Liver (tissue), 9 donors: Measurements from ENCODE around the gene HTR4. TPM values are rescaled to one million over a fixed set of nuclear protein-coding genes. Genes with fewer than 3 reads are reported as not detected.

Experiments used
- DNase-seq: peaks from one replicate; pipeline ENCODE4 v3.0.0-alpha.2; 2017; ENCODE audit warnings: low spot score
- H3K27ac ChIP-seq, 2 donors: one replicate each; pipeline ENCODE4 v1.7.0; 2013; ENCODE audit warnings: inconsistent platforms in 2 of 2, low read length in 2 of 2, control low read depth in 1 of 2, low read depth in 1 of 2, mild to moderate bottlenecking in 1 of 2
- H3K27me3 ChIP-seq, 4 donors: one replicate each; pipeline versions ENCODE4 v1.6.1 to v1.7.0; 2013; ENCODE audit warnings: low read length in 3 of 4, inconsistent platforms in 1 of 4, mild to moderate bottlenecking in 1 of 4, moderate library complexity in 1 of 4; ENCODE audit not compliant: control insufficient read depth in 4 of 4, insufficient read depth in 4 of 4
- H3K36me3 ChIP-seq, 4 donors: one replicate each; pipeline versions ENCODE4 v1.6.1 to v1.7.0; 2013; ENCODE audit warnings: low read length in 3 of 4, mild to moderate bottlenecking in 3 of 4, low read depth in 1 of 4, moderate library complexity in 1 of 4; ENCODE audit not compliant: control insufficient read depth in 4 of 4, insufficient read depth in 3 of 4
- H3K4me1 ChIP-seq, 4 donors: one replicate each; pipeline versions ENCODE4 v1.6.1 to v1.7.0; 2013; ENCODE audit warnings: low read length in 3 of 4, mild to moderate bottlenecking in 3 of 4, moderate library complexity in 1 of 4; ENCODE audit not compliant: control insufficient read depth in 4 of 4, insufficient read depth in 4 of 4
- H3K4me3 ChIP-seq, 3 donors: one replicate each; pipeline versions ENCODE4 v1.6.1 to v1.7.0; 2013; ENCODE audit warnings: low read length in 3 of 3, control low read depth in 1 of 3, low read depth in 1 of 3, mild to moderate bottlenecking in 1 of 3
- H3K9ac ChIP-seq, 2 donors: one replicate each; pipeline ENCODE4 v1.7.0; 2013; ENCODE audit warnings: low read length in 2 of 2, mild to moderate bottlenecking in 2 of 2, moderate library complexity in 2 of 2, control low read depth in 1 of 2, low read depth in 1 of 2
- H3K9me3 ChIP-seq, 4 donors: one replicate each; pipeline versions ENCODE4 v1.6.1 to v1.7.0; 2013; ENCODE audit warnings: low read length in 3 of 4; ENCODE audit not compliant: control insufficient read depth in 4 of 4
- ATF3 ChIP-seq: IDR thresholded peaks from 2 replicates; pipeline ENCODE4 v1.6.1; 2016; ENCODE audit warnings: antibody characterized with exemption
- CTCF ChIP-seq: fragments of 150-350 bp; IDR thresholded peaks from 2 replicates; pipeline ENCODE4 v1.5.1; 2017; ENCODE audit warnings: improper control_type of control experiment, low read depth, low read length; ENCODE audit not compliant: missing input control
- EGR1 ChIP-seq, 2 donors: IDR thresholded peaks; 2 replicates each; pipeline ENCODE4 v1.6.1; 2016 to 2018; ENCODE audit warnings: antibody characterized with exemption in 2 of 2, low read depth in 2 of 2
- FOXA1 ChIP-seq: IDR thresholded peaks from 2 replicates; pipeline ENCODE4 v1.6.1; 2016; ENCODE audit warnings: antibody characterized with exemption
- GABPA ChIP-seq, 2 donors: IDR thresholded peaks in 1 of 2; conservative IDR thresholded peaks in 1 of 2; 2 replicates each; pipeline ENCODE4 v1.6.1; 2016; ENCODE audit warnings: antibody characterized with exemption in 2 of 2, mild to moderate bottlenecking in 1 of 2, moderate library complexity in 1 of 2
- HNF4A ChIP-seq, 2 donors: conservative IDR thresholded peaks; 2 replicates each; pipeline ENCODE4 v1.6.1; 2016; ENCODE audit warnings: antibody characterized with exemption in 2 of 2, mild to moderate bottlenecking in 2 of 2
- HNF4G ChIP-seq: IDR thresholded peaks from 2 replicates; pipeline ENCODE4 v1.6.1; 2016; ENCODE audit warnings: antibody characterized with exemption
- JUND ChIP-seq, 2 donors: IDR thresholded peaks; 2 replicates each; pipeline ENCODE4 v1.6.1; 2016; ENCODE audit warnings: antibody characterized with exemption in 2 of 2
- MAX ChIP-seq: IDR thresholded peaks from 2 replicates; pipeline ENCODE4 v1.6.1; 2016; ENCODE audit warnings: antibody characterized with exemption
- NR2F2 ChIP-seq: IDR thresholded peaks from 2 replicates; pipeline ENCODE4 v1.6.1; 2016; ENCODE audit warnings: antibody characterized with exemption
- RAD21 ChIP-seq, 2 donors: IDR thresholded peaks; 2 replicates each; pipeline ENCODE4 v1.6.1; 2016; ENCODE audit warnings: antibody characterized with exemption in 2 of 2, mild to moderate bottlenecking in 2 of 2
- REST ChIP-seq: IDR thresholded peaks from 2 replicates; pipeline ENCODE4 v1.6.1; 2016; ENCODE audit warnings: antibody characterized with exemption, mild to moderate bottlenecking
- RXRA ChIP-seq, 2 donors: IDR thresholded peaks; 2 replicates each; pipeline ENCODE4 v1.6.1; 2017 to 2018; ENCODE audit warnings: antibody characterized with exemption in 2 of 2, mild to moderate bottlenecking in 1 of 2
- SP1 ChIP-seq: IDR thresholded peaks from 2 replicates; pipeline ENCODE4 v1.6.1; 2018; ENCODE audit warnings: antibody characterized with exemption, mild to moderate bottlenecking
- TAF1 ChIP-seq: conservative IDR thresholded peaks from 2 replicates; pipeline ENCODE4 v1.6.1; 2016; ENCODE audit warnings: antibody characterized with exemption, mild to moderate bottlenecking
- YY1 ChIP-seq: IDR thresholded peaks from 2 replicates; pipeline ENCODE4 v1.6.1; 2016; ENCODE audit warnings: antibody characterized with exemption, mild to moderate bottlenecking
- ZBTB33 ChIP-seq: IDR thresholded peaks from 2 replicates; pipeline ENCODE4 v1.6.1; 2016; ENCODE audit warnings: antibody characterized with exemption
- WGBS: extraction: QIAGEN DNeasy Blood & Tissue Kit; methylation state at CpG from one replicate; pipeline ENCODE4 v1.1.7; 2013; 5-methylcytosine and 5-hydroxymethylcytosine counted together
- polyA plus RNA-seq, 2 donors: library from polyadenylated mRNA; stranded (reverse) in 1 of 2; unstranded in 1 of 2; fragments of 200-250 nt in 1 of 2; fragments of >200 nt in 1 of 2; fragmentation: Nextera tagmentation in 1 of 2; extraction: Ambion mirVana in 1 of 2; gene quantifications; one replicate each; pipeline versions ENCODE4 v1.2.1 to v1.2.3, GENCODE V29; 2013 to 2015
- total RNA-seq, 2 donors: library from RNA; depleted of rRNA; stranded (reverse); fragments of >200 nt; gene quantifications; one replicate each; pipeline ENCODE4 v1.2.3, GENCODE V29; 2014
- donor health status: healthy.
- donor health status: healthy.
- donor health status: healthy.
- donor health status: healthy.
- donor health status: healthy.

The HTR4 gene
- total and polyA plus RNA-seq, 4 donors = 0.19 to 2.4 (median 0.98) TPM

GRCh38 chr5:148540647-148541046 lies 113.7 kb downstream of the HTR4 start:
- Histone ChIP-seq H3K9ac (no peak overlapping the region), H3K27ac (no peak overlapping the region), H3K9me3 (no peaks in the 10 kb centered on the region), H3K27me3 (no peaks in the 10 kb centered on the region), H3K4me3 (no peak overlapping the region), H3K36me3 (no peaks in the 10 kb centered on the region), H3K4me1 (no peaks in the 10 kb centered on the region)
- WGBS = 96% methylated on average over 1 of the region's 1 CpG
- DNase-seq = no peak
- TF ChIP-seq HNF4A (conservative IDR thresholded peaks at IDR 0.05) (no peak), RXRA (IDR thresholded peaks at IDR 0.05) (no peak), FOXA1 (no peak), RAD21 (IDR thresholded peaks at IDR 0.05) (no peak), TAF1 (no peak), ZBTB33 (no peak), ATF3 (no peak), HNF4G (no peak), JUND (IDR thresholded peaks at IDR 0.05) (no peak), YY1 (no peak), EGR1 (IDR thresholded peaks at IDR 0.05; ENCODE audit: low read depth in 2 of 2) (no peak), SP1 (no peak), REST (no peak), NR2F2 (no peak), CTCF (no peak), GABPA (IDR thresholded peaks at IDR 0.05 in 1 of 2, conservative IDR thresholded peaks at IDR 0.05 in 1 of 2) (no peak), MAX (no peak)

- H3K27ac ChIP-seq = no peak overlapping the region
- H3K9me3 ChIP-seq = no peaks in the 10 kb centered on the region
- no peaks in the 10 kb centered on the region for H3K27me3 ChIP-seq
- WGBS = 91% methylated on average over 6 of the region's 6 CpGs
- no peaks in the 10 kb centered on the region for H3K4me1 ChIP-seq
- H3K9ac ChIP-seq = no peak overlapping the region
- DNase-seq = no peak
- no peaks in the 10 kb centered on the region for H3K36me3 ChIP-seq
- no peak overlapping the region for H3K4me3 ChIP-seq
- no peak for TF ChIP-seq REST
- no peak for TF ChIP-seq HNF4G
- no peak for TF ChIP-seq ATF3
- no peak for TF ChIP-seq CTCF
- TF ChIP-seq MAX = no peak
- no peak for TF ChIP-seq HNF4A (conservative IDR thresholded peaks at IDR 0.05)
- no peak for TF ChIP-seq NR2F2
- no peak for TF ChIP-seq GABPA (IDR thresholded peaks at IDR 0.05 in 1 of 2, conservative IDR thresholded peaks at IDR 0.05 in 1 of 2)
- no peak for TF ChIP-seq RAD21 (IDR thresholded peaks at IDR 0.05)
- no peak for TF ChIP-seq SP1
- no peak for TF ChIP-seq RXRA (IDR thresholded peaks at IDR 0.05)
- no peak for TF ChIP-seq JUND (IDR thresholded peaks at IDR 0.05)
Observed at GRCh38 chr5:148539851-148540250, 114.5 kb downstream of the HTR4 start.
